NCI-H460 (cell line): Measurements from ENCODE around the gene TOR2A. TPM values are rescaled to one million over a fixed set of nuclear protein-coding genes. Genes with fewer than 3 reads are reported as not detected.
A peak's percentile ranks its signal among the peaks of the same experiment; 100 is the strongest.

ENCODE experiments used
- DNase-seq: peaks from one replicate; pipeline ENCODE4 v3.0.0-alpha.2; 2016; ENCODE audit warnings: low read depth; ENCODE audit errors: extremely low read depth
- total RNA-seq: library from RNA; depleted of rRNA; stranded (reverse); fragments of >200 nt; shearing (Covaris generic); gene quantifications from 2 replicates; pipeline ENCODE4 v1.2.3, GENCODE V29; 2014

Gene TOR2A
- total RNA-seq, 1 experiment from 2014 or later = 8.9 TPM

- DNase-seq = no peak
Measured at GRCh38 chr9:127746959-127747569, 12.0 kb upstream of the TOR2A start.

GRCh38 chr9:127744398-127745110, 9.5 kb upstream of the TOR2A start:
- DNase-seq = no peak

- peak; percentile 70 for DNase-seq
Measured at GRCh38 chr9:127742435-127743088, 7.5 kb upstream of the TOR2A start.

GRCh38 chr9:127741831-127742434, 6.8 kb upstream of the TOR2A start:
- peak; percentile 88 for DNase-seq

- no peak for DNase-seq
Measured at GRCh38 chr9:127739614-127740330, 4.7 kb upstream of the TOR2A start.

- DNase-seq = no peak
Measured at GRCh38 chr9:127738666-127739065, 3.6 kb upstream of the TOR2A start.

- no peak for DNase-seq
Measured at GRCh38 chr9:127735530-127736185, 564 bp upstream of the TOR2A start.

- no peak for DNase-seq
Measured at GRCh38 chr9:127734247-127734746, 797 bp downstream of the TOR2A start.

- DNase-seq = no peak
Measured at GRCh38 chr9:127733614-127734013, 1.5 kb downstream of the TOR2A start.

- no peak for DNase-seq
Measured at GRCh38 chr9:127732444-127732843, 2.6 kb downstream of the TOR2A start.

GRCh38 chr9:127731938-127732337, 3.2 kb downstream of the TOR2A start:
- DNase-seq = no peak

- DNase-seq = no peak
Measured at GRCh38 chr9:127730799-127731410, 4.2 kb downstream of the TOR2A start.

- no peak for DNase-seq
Measured at GRCh38 chr9:127730262-127730661, 4.8 kb downstream of the TOR2A start.

GRCh38 chr9:127729522-127730256, 5.4 kb downstream of the TOR2A start:
- no peak for DNase-seq

GRCh38 chr9:127728808-127729207, 6.3 kb downstream of the TOR2A start:
- DNase-seq = no peak

GRCh38 chr9:127726871-127727270, 8.2 kb downstream of the TOR2A start:
- DNase-seq = no peak

GRCh38 chr9:127724012-127724411, 11.1 kb downstream of the TOR2A start:
- no peak for DNase-seq

- no peak for DNase-seq
Measured at GRCh38 chr9:127723444-127723843, 11.7 kb downstream of the TOR2A start.

GRCh38 chr9:127723013-127723412, 12.1 kb downstream of the TOR2A start:
- DNase-seq = no peak
